Left kidney (tissue), 2 donors: ENCODE results near the gene ANKRD23. TPM values are rescaled to one million over a fixed set of nuclear protein-coding genes. Genes with fewer than 3 reads are reported as not detected.
A peak's percentile ranks its signal among the peaks of the same experiment; 100 is the strongest.

Source experiments
- DNase-seq: peaks from one replicate; pipeline ENCODE4 v3.0.0-alpha.2; 2013
- polyA plus RNA-seq: library from polyadenylated mRNA; unstranded; fragments of 120-200 nt; gene quantifications from one replicate; pipeline ENCODE4 v1.2.1, GENCODE V29; 2013; ENCODE audit not compliant: insufficient read length

ANKRD23 gene
- polyA plus RNA-seq, 1 donor = 5.0 TPM

GRCh38 chr2:96838345-96839292, 5.2 kb downstream of the ANKRD23 start:
- DNase-seq = no peak

GRCh38 chr2:96837575-96837974, 6.2 kb downstream of the ANKRD23 start:
- DNase-seq = no peak

GRCh38 chr2:96835830-96836229, 8.0 kb downstream of the ANKRD23 start:
- no peak for DNase-seq

GRCh38 chr2:96832754-96833507, 10.9 kb downstream of the ANKRD23 start:
- DNase-seq = peak; percentile 79

GRCh38 chr2:96832408-96832753, 11.4 kb downstream of the ANKRD23 start:
- DNase-seq = no peak

- DNase-seq = no peak
These were observed 12.1 kb downstream of the ANKRD23 start for GRCh38 chr2:96831679-96832078.

- no peak for DNase-seq
These were observed 13.7 kb downstream of the ANKRD23 start for GRCh38 chr2:96830044-96830562.

GRCh38 chr2:96828874-96829273, 14.9 kb downstream of the ANKRD23 start:
- DNase-seq = no peak

- DNase-seq = no peak
These were observed 15.4 kb downstream of the ANKRD23 start for GRCh38 chr2:96828436-96828835.

GRCh38 chr2:96826546-96827278, 17.1 kb downstream of the ANKRD23 start:
- DNase-seq = no peak

GRCh38 chr2:96825057-96825456, 18.8 kb downstream of the ANKRD23 start:
- DNase-seq = no peak

GRCh38 chr2:96824079-96824870, 19.5 kb downstream of the ANKRD23 start:
- DNase-seq = no peak

GRCh38 chr2:96823198-96823597, 20.6 kb downstream of the ANKRD23 start:
- no peak for DNase-seq

- DNase-seq = no peak
These were observed 21.0 kb downstream of the ANKRD23 start for GRCh38 chr2:96822786-96823185.

GRCh38 chr2:96821113-96821675, 22.6 kb downstream of the ANKRD23 start:
- no peak for DNase-seq

GRCh38 chr2:96819876-96820511, 23.8 kb downstream of the ANKRD23 start:
- no peak for DNase-seq

- DNase-seq = no peak
These were observed 24.5 kb downstream of the ANKRD23 start for GRCh38 chr2:96819128-96819875.

- no peak for DNase-seq
These were observed 25.9 kb downstream of the ANKRD23 start for GRCh38 chr2:96817882-96818281.

- DNase-seq = no peak
These were observed 26.8 kb downstream of the ANKRD23 start for GRCh38 chr2:96816836-96817702.
